ENCODE measurements around the gene ABLIM2.

GRCh38 chr4:7989654-7990053 lies 169.0 kb downstream of the ABLIM2 start:
- TF ChIP-seq CTCF (IDR thresholded peaks at IDR 0.05; ENCODE audit: low read length): no peak
- no peak for TF ChIP-seq EZH2 (optimal IDR thresholded peaks at IDR 0.05; ENCODE audit: low read depth, low read length)
